CD14-positive monocyte (primary cell): ENCODE measurements around the gene SLC25A43. TPM values are rescaled to one million over a fixed set of nuclear protein-coding genes. Genes with fewer than 3 reads are reported as not detected.

Experiments used
- DNase-seq, 3 donors: peaks; one replicate each; pipeline ENCODE4 v3.0.0-alpha.2; 2011 to 2022
- H2AFZ ChIP-seq: 2 replicates; pipeline ENCODE4 v1.6.0; 2012; ENCODE audit warnings: mild to moderate bottlenecking, low read depth, low read length, inconsistent platforms; ENCODE audit not compliant: insufficient read depth, poor library complexity, severe bottlenecking
- H3K27ac ChIP-seq, 2 donors: 1 replicate in 1 of 2; 2 replicates in 1 of 2; pipeline ENCODE4 v1.5.1; 2012 to 2013; ENCODE audit warnings: low read length in 2 of 2, control low read depth in 1 of 2, inconsistent platforms in 1 of 2, low read depth in 1 of 2, mild to moderate bottlenecking in 1 of 2
- H3K27me3 ChIP-seq, 2 donors: one replicate each; pipeline versions ENCODE4 v1.6.0 to v1.6.1; 2011 to 2013; ENCODE audit warnings: low read length in 2 of 2; ENCODE audit not compliant: control insufficient read depth in 2 of 2, insufficient read depth in 2 of 2
- H3K36me3 ChIP-seq, 2 donors: replicated peaks in 1 of 2; 1 replicate in 1 of 2; 2 replicates in 1 of 2; pipeline versions ENCODE4 v1.5.1 to v1.6.1; 2012 to 2013; ENCODE audit warnings: low read length in 2 of 2, control low read depth in 1 of 2, inconsistent platforms in 1 of 2, mild to moderate bottlenecking in 1 of 2; ENCODE audit not compliant: insufficient read depth in 2 of 2, control insufficient read depth in 1 of 2
- H3K4me1 ChIP-seq, 2 donors: 1 replicate in 1 of 2; 2 replicates in 1 of 2; pipeline versions ENCODE4 v1.5.1 to v1.6.1; 2012 to 2013; ENCODE audit warnings: low read length in 2 of 2, control low read depth in 1 of 2, inconsistent platforms in 1 of 2, mild to moderate bottlenecking in 1 of 2, moderate library complexity in 1 of 2; ENCODE audit not compliant: insufficient read depth in 2 of 2, control insufficient read depth in 1 of 2
- H3K4me2 ChIP-seq: replicated peaks from 2 replicates; pipeline ENCODE3; 2012; ENCODE audit warnings: low read length, moderate library complexity, mild to moderate bottlenecking; ENCODE audit not compliant: poor library complexity, severe bottlenecking; ENCODE audit errors: extremely low read depth
- H3K4me3 ChIP-seq, 3 experiments: fragments of 200-600 bp in 1 of 3; sonication (generic) in 1 of 3; replicated peaks in 1 of 3; 1 replicate in 2 of 3; 2 replicates in 1 of 3; pipeline ENCODE4 v1.5.1; 2011 to 2013; ENCODE audit warnings: low read length in 3 of 3, mild to moderate bottlenecking in 3 of 3, control low read depth in 2 of 3, low read depth in 2 of 3, inconsistent platforms in 1 of 3, moderate library complexity in 1 of 3
- H3K79me2 ChIP-seq: 2 replicates; pipeline ENCODE4 v1.6.0; 2012; ENCODE audit warnings: mild to moderate bottlenecking, control low read depth, inconsistent platforms, low read length, moderate library complexity; ENCODE audit not compliant: insufficient read depth
- H3K9ac ChIP-seq: 2 replicates; pipeline ENCODE4 v1.6.0; 2017; ENCODE audit warnings: low read length, mild to moderate bottlenecking; ENCODE audit not compliant: insufficient read depth, poor library complexity, severe bottlenecking
- H3K9me3 ChIP-seq, 2 donors: replicated peaks in 1 of 2; 1 replicate in 1 of 2; 2 replicates in 1 of 2; pipeline versions ENCODE4 v1.5.1 to v1.6.1; 2012 to 2013; ENCODE audit warnings: low read length in 2 of 2, control low read depth in 1 of 2; ENCODE audit not compliant: control insufficient read depth in 1 of 2, insufficient read depth in 1 of 2
- H4K20me1 ChIP-seq: 2 replicates; pipeline ENCODE4 v1.6.0; 2012; ENCODE audit warnings: mild to moderate bottlenecking, low read length, control low read depth, moderate library complexity; ENCODE audit not compliant: insufficient read depth
- H3K27ac Mint-ChIP-seq, 7 donors: one replicate each; pipeline ENCODE4 v1.8.0; 2020; ENCODE audit warnings: mild to moderate bottlenecking in 7 of 7, mixed read lengths in 7 of 7, moderate library complexity in 6 of 7, inconsistent platforms in 2 of 7
- H3K27me3 Mint-ChIP-seq, 3 donors: one replicate each; pipeline ENCODE4 v1.8.0; 2021 to 2022; ENCODE audit warnings: low read depth in 3 of 3, mild to moderate bottlenecking in 3 of 3, mixed read lengths in 3 of 3, moderate library complexity in 3 of 3, inconsistent platforms in 1 of 3
- H3K36me3 Mint-ChIP-seq, 2 donors: one replicate each; pipeline ENCODE4 v1.8.0; 2020; ENCODE audit warnings: mixed read lengths in 2 of 2, inconsistent platforms in 1 of 2, mild to moderate bottlenecking in 1 of 2
- H3K4me1 Mint-ChIP-seq: one replicate; pipeline ENCODE4 v1.8.0; 2020; ENCODE audit warnings: mild to moderate bottlenecking, mixed read lengths
- H3K4me3 Mint-ChIP-seq, 2 donors: one replicate each; pipeline ENCODE4 v1.8.0; 2020; ENCODE audit warnings: mild to moderate bottlenecking in 2 of 2, mixed read lengths in 2 of 2, moderate library complexity in 1 of 2
- H3K9me3 Mint-ChIP-seq, 7 donors: one replicate each; pipeline ENCODE4 v1.8.0; 2020 to 2022; ENCODE audit warnings: mixed read lengths in 7 of 7, mild to moderate bottlenecking in 6 of 7, moderate library complexity in 6 of 7, inconsistent platforms in 2 of 7
- CTCF ChIP-seq: fragments of 200-600 bp; IDR thresholded peaks from one replicate; pipeline ENCODE4 v1.8.0; 2022; ENCODE audit warnings: antibody characterized with exemption, mild to moderate bottlenecking
- WGBS: methylation state at CpG from one replicate; pipeline ENCODE4 v1.1.5; 2013; ENCODE audit warnings: missing lambda C conversion rate; ENCODE audit not compliant: insufficient coverage; 5-methylcytosine and 5-hydroxymethylcytosine counted together
- intact Hi-C, 2 donors: fragments of 100-400 bp; cut with micrococcal nuclease; formaldehyde crosslinking; loops; one replicate each; pipeline versions ENCODE4 v1.15.0 to v1.15.1; 2023
- polyA plus RNA-seq, 3 donors: library from polyadenylated mRNA; depleted of rRNA in 1 of 3; unstranded in 2 of 3; stranded (reverse) in 1 of 3; fragments of 300-500 nt in 2 of 3; fragments of >200 nt in 1 of 3; fragmentation: Illumina TruSeq in 2 of 3; gene quantifications; 1 replicate in 2 of 3; 2 replicates in 1 of 3; pipeline ENCODE4 v1.2.3, GENCODE V29; 2012 to 2021

SLC25A43 gene
- polyA plus RNA-seq, 3 donors, result 6.8 to 9.2 (median 8.6) TPM

- Mint-ChIP-seq H3K4me1 (peaks cover 44% of the 10 kb centered on the region), H3K4me3 (peak overlapping the region; percentile 82 to 85), H3K27me3 (peaks cover 0 to 4% (median 2%) of the 10 kb centered on the region in 3 donors), H3K9me3 (peaks cover 0 to 4% (median 0%) of the 10 kb centered on the region in 7 donors), H3K27ac (peak overlapping the region; percentile 55 to 90 (median 80)), H3K36me3 (no peaks in the 10 kb centered on the region)
- Histone ChIP-seq H2AFZ (peak overlapping the region; percentile 82), H3K27me3 (no peaks in the 10 kb centered on the region), H3K4me2 (peak overlapping the region; percentile 61), H3K9ac (peak overlapping the region; percentile 78), H3K4me1 (peaks cover 22 to 31% of the 10 kb centered on the region in 2 donors), H3K79me2 (no peaks in the 10 kb centered on the region), H4K20me1 (no peaks in the 10 kb centered on the region), H3K9me3 (no peaks in the 10 kb centered on the region), H3K27ac (peak overlapping the region; percentile 53 to 83), H3K36me3 (no peaks in the 10 kb centered on the region), H3K4me3 (peak overlapping the region; percentile 54 to 70 (median 58))
- TF ChIP-seq CTCF, result no peak
- no peak for DNase-seq
- intact Hi-C loops, result no loop called here
- WGBS, result no CpG with 5 or more reads among the region's 3 CpGs
Measured at GRCh38 chrX:119398587-119398973, 556 bp upstream of the SLC25A43 start.

GRCh38 chrX:119399772-119400101 is 601 bp downstream of the SLC25A43 start:
- peak overlapping the region; percentile 77 to 83 for H3K4me3 Mint-ChIP-seq
- intact Hi-C loops, result no loop called here
- peak overlapping the region; percentile 82 for H2AFZ ChIP-seq

More at GRCh38 chrX:119399772-119400101, 601 bp downstream of the SLC25A43 start:
- Histone ChIP-seq H3K27ac (peak overlapping the region in 1 of 2 donors; percentile 83), H3K4me3 (peak overlapping the region; percentile 54 to 70 (median 58)), H3K27me3 (no peaks in the 10 kb centered on the region), H3K79me2 (no peaks in the 10 kb centered on the region), H3K9me3 (no peaks in the 10 kb centered on the region), H4K20me1 (no peaks in the 10 kb centered on the region), H3K4me1 (peaks cover 22 to 31% of the 10 kb centered on the region in 2 donors), H3K36me3 (no peaks in the 10 kb centered on the region), H3K9ac (peak overlapping the region; percentile 78), H3K4me2 (peak overlapping the region; percentile 61)
- no peak for TF ChIP-seq CTCF
- no CpG with 5 or more reads among the region's 12 CpGs for WGBS
- no peaks in the 10 kb centered on the region for H3K36me3 Mint-ChIP-seq
- peak overlapping the region in 3 of 7 donors; percentile 10 to 53 (median 33) for H3K27ac Mint-ChIP-seq
- H3K4me1 Mint-ChIP-seq, result peaks cover 44% of the 10 kb centered on the region
- DNase-seq, result no peak
- peaks cover 0 to 4% (median 2%) of the 10 kb centered on the region in 3 donors for H3K27me3 Mint-ChIP-seq
- peaks cover 0 to 1% (median 0%) of the 10 kb centered on the region in 7 donors for H3K9me3 Mint-ChIP-seq
